Transverse colon (tissue), 4 donors: ENCODE measurements around the gene KDM5C.

Experiments
- CTCF ChIP-seq, 5 experiments: fragments of 200-600 bp in 3 of 5; fragments of 450-650 bp in 2 of 5; sonication (generic) in 3 of 5; IDR thresholded peaks; 1 replicate in 2 of 5; 2 replicates in 3 of 5; pipeline ENCODE4 v1.5.1; 2016 to 2017; ENCODE audit warnings: antibody characterized with exemption in 5 of 5, inconsistent platforms in 3 of 5, mild to moderate bottlenecking in 2 of 5, moderate library complexity in 1 of 5
- EP300 ChIP-seq: sonication (generic); formaldehyde crosslinking; IDR thresholded peaks from one replicate; pipeline ENCODE4 v1.6.1; 2017; ENCODE audit warnings: antibody characterized with exemption, low read depth
- POLR2A ChIP-seq: fragments of 450-650 bp; IDR thresholded peaks from one replicate; pipeline ENCODE4 v1.6.1; 2016; ENCODE audit warnings: antibody characterized with exemption, mild to moderate bottlenecking, moderate library complexity
- POLR2AphosphoS5 ChIP-seq, 3 donors: sonication (generic); formaldehyde crosslinking; IDR thresholded peaks; one replicate each; pipeline ENCODE4 v1.6.1; 2016; ENCODE audit warnings: antibody characterized with exemption in 3 of 3

- TF ChIP-seq CTCF (IDR thresholded peaks at IDR 0.05) (no peak), POLR2AphosphoS5 (IDR thresholded peaks at IDR 0.05) (no peak), POLR2A (no peak), EP300 (no peak)
These were observed 47.9 kb upstream of the KDM5C start for GRCh38 chrX:53272808-53273337.
